ENCODE results near the gene CFAP91. TPM values are rescaled to one million over a fixed set of nuclear protein-coding genes. Genes with fewer than 3 reads are reported as not detected.

The CFAP91 gene
- total and polyA plus RNA-seq, 2 donors (not counting 3 experiments of a cell fraction or from before 2014, with no cell fraction given), result 0.40 to 0.54 TPM

DNA sequence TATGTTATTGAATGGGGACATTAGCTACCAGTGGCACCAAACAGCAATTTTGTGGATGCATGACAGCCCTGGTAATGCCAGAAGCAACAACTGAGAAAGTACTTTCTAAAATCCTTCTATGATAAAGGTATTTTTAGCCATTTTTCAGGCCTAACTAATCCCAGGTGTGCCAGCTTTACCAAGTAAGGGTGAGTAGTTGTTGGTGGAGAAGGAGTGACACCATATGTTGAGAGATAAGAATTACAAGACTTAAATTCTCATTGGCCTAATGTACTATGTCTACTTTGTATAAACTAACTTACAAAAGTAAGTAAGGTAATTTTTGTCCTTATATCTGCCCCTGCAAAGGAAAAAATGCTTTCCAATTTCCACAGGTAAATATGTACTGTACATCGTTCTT, 21.5 kb upstream of the CFAP91 start:
- DNase-seq (ENCODE audit: low read depth, low spot score) (peak; percentile 48), FAIRE-seq (no peak)
- H3K36me3 ChIP-seq (ENCODE audit: control insufficient read depth in 2 of 2, extremely low read depth in 1 of 2, insufficient read depth in 2 of 2, low read length in 2 of 2), result no peaks in the 10 kb centered on the region
- TF ChIP-seq, protein P1, sequence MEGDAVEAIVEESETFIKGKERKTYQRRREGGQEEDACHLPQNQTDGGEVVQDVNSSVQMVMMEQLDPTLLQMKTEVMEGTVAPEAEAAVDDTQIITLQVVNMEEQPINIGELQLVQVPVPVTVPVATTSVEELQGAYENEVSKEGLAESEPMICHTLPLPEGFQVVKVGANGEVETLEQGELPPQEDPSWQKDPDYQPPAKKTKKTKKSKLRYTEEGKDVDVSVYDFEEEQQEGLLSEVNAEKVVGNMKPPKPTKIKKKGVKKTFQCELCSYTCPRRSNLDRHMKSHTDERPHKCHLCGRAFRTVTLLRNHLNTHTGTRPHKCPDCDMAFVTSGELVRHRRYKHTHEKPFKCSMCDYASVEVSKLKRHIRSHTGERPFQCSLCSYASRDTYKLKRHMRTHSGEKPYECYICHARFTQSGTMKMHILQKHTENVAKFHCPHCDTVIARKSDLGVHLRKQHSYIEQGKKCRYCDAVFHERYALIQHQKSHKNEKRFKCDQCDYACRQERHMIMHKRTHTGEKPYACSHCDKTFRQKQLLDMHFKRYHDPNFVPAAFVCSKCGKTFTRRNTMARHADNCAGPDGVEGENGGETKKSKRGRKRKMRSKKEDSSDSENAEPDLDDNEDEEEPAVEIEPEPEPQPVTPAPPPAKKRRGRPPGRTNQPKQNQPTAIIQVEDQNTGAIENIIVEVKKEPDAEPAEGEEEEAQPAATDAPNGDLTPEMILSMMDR (IDR thresholded peaks at IDR 0.05; ENCODE audit: extremely low read depth in 1 of 2, insufficient read depth in 1 of 2, low read depth in 1 of 2, low read length in 2 of 2), result peak; percentile 26 to 37
- TF ChIP-seq JUN (IDR thresholded peaks at IDR 0.05; ENCODE audit: borderline replicate concordance, insufficient read depth, insufficient read length, low read depth), result no peak
- peaks cover 7% of the 10 kb centered on the region for H3K4me1 ChIP-seq (ENCODE audit: control insufficient read depth, extremely low read depth, insufficient read depth, low read length)
- no peak overlapping the region for H3K9ac ChIP-seq (replicated peaks; ENCODE audit: extremely low read depth, insufficient read depth, low read length)
- intact Hi-C loops (cut with micrococcal nuclease) (loop anchor here (1.0 to 5.0 kb wide), 3 partner anchors 156 to 406 kb away; no protein-coding TSS in a partner anchor), dilution Hi-C loops (cut with MboI; ENCODE audit: extremely low pct_ligation_motif_present, low sequenced_read_pairs) (no loop called here)
- no peak overlapping the region for H2AFZ ChIP-seq (ENCODE audit: low read depth, low read length)
- H4K20me1 ChIP-seq (replicated peaks; ENCODE audit: control insufficient read depth, extremely low read depth, insufficient read depth, low read length), result no peaks in the 10 kb centered on the region
- no peak overlapping the region for H3K4me2 ChIP-seq (ENCODE audit: insufficient read depth, low read length)
- H3K9me1 ChIP-seq (replicated peaks; ENCODE audit: control insufficient read depth, extremely low read depth, insufficient read depth, low read length), result no peaks in the 10 kb centered on the region
- no TSS peak for BruUV-seq (replicated peaks)
- no peaks in the 10 kb centered on the region for H3K9me3 ChIP-seq (replicated peaks; ENCODE audit: control insufficient read depth, insufficient read depth, low read length)
- CTCF ChIA-PET, result interaction anchor here (0.6 to 3.4 kb wide), 44 partner anchors 9 to 799 kb away, joined by 3 to 29 read pairs (median 4); partner anchors contain the start of genes ARHGAP31, B4GALT4, IGSF11 and POGLUT1
- no peak overlapping the region for H3K4me3 ChIP-seq (replicated peaks in 1 of 3; ENCODE audit: insufficient read depth in 1 of 3, low read depth in 1 of 3, low read length in 3 of 3)
- H3K79me2 ChIP-seq (ENCODE audit: control insufficient read depth, insufficient read depth, low read length), result no peaks in the 10 kb centered on the region
- POLR2A ChIA-PET, result interaction anchor here (0.5 kb wide), 1 partner anchor 187 kb away, joined by 11 read pairs; no protein-coding TSS in a partner anchor
- H3K27ac ChIP-seq (ENCODE audit: insufficient read depth, low read depth, low read length), result no peak overlapping the region
- H3K27me3 ChIP-seq (ENCODE audit: control insufficient read depth in 2 of 2, insufficient read depth in 2 of 2, low read length in 2 of 2), result no peaks in the 10 kb centered on the region

GRCh38 chr3:119683421-119683820, 19.4 kb upstream of the CFAP91 start:
- no peaks in the 10 kb centered on the region for H3K36me3 ChIP-seq (ENCODE audit: control insufficient read depth in 2 of 2, extremely low read depth in 1 of 2, insufficient read depth in 2 of 2, low read length in 2 of 2)
- ChIA-PET POLR2A (no interaction called here), CTCF (interaction anchor here (0.9 to 2.1 kb wide), 2 partner anchors 189 to 263 kb away, joined by 4 read pairs; no protein-coding TSS in a partner anchor)
- H3K4me1 ChIP-seq (ENCODE audit: control insufficient read depth, extremely low read depth, insufficient read depth, low read length), result no peaks in the 10 kb centered on the region
- BruUV-seq (replicated peaks), result no TSS peak
- no peak overlapping the region for H2AFZ ChIP-seq (ENCODE audit: low read depth, low read length)
- H3K79me2 ChIP-seq (ENCODE audit: control insufficient read depth, insufficient read depth, low read length), result no peaks in the 10 kb centered on the region
- intact Hi-C loops (cut with micrococcal nuclease) (loop anchor here (5.0 kb wide), 1 partner anchor 251 kb away; no protein-coding TSS in a partner anchor), dilution Hi-C loops (cut with MboI; ENCODE audit: extremely low pct_ligation_motif_present, low sequenced_read_pairs) (no loop called here)
- H3K27ac ChIP-seq (ENCODE audit: insufficient read depth, low read depth, low read length), result no peak overlapping the region
- H3K9me3 ChIP-seq (replicated peaks; ENCODE audit: control insufficient read depth, insufficient read depth, low read length), result no peaks in the 10 kb centered on the region
- no peak for FAIRE-seq
- H3K27me3 ChIP-seq (ENCODE audit: control insufficient read depth in 2 of 2, insufficient read depth in 2 of 2, low read length in 2 of 2), result no peaks in the 10 kb centered on the region
- TF ChIP-seq EZH2 (IDR thresholded peaks at IDR 0.05; ENCODE audit: borderline replicate concordance, low read depth, low read length, severe bottlenecking) (no peak), FOS (IDR thresholded peaks at IDR 0.05; ENCODE audit: borderline replicate concordance, insufficient read depth, low read length) (no peak), MYC (IDR thresholded peaks at IDR 0.05; ENCODE audit: low read depth, low read length) (no peak)
- TF ChIP-seq, protein P1 (IDR thresholded peaks at IDR 0.05; ENCODE audit: extremely low read depth in 1 of 2, insufficient read depth in 1 of 2, low read depth in 1 of 2, low read length in 2 of 2), result no peak
- no peak overlapping the region for H3K9ac ChIP-seq (replicated peaks; ENCODE audit: extremely low read depth, insufficient read depth, low read length)
- H4K20me1 ChIP-seq (replicated peaks; ENCODE audit: control insufficient read depth, extremely low read depth, insufficient read depth, low read length), result no peaks in the 10 kb centered on the region
- H3K4me2 ChIP-seq (ENCODE audit: insufficient read depth, low read length), result no peak overlapping the region
- H3K4me3 ChIP-seq (replicated peaks in 1 of 3; ENCODE audit: insufficient read depth in 1 of 3, low read depth in 1 of 3, low read length in 3 of 3), result no peak overlapping the region
- no peaks in the 10 kb centered on the region for H3K9me1 ChIP-seq (replicated peaks; ENCODE audit: control insufficient read depth, extremely low read depth, insufficient read depth, low read length)
- DNase-seq (ENCODE audit: low read depth, low spot score), result no peak

Data from endothelial cell of umbilical vein (primary cell).